Gastrocnemius medialis (tissue), 4 donors: ENCODE measurements around the gene VAMP4. TPM values are rescaled to one million over a fixed set of nuclear protein-coding genes. Genes with fewer than 3 reads are reported as not detected.

Experiments used
- ATAC-seq, 2 donors: fragments of 150-250 bp; one replicate each; pipeline ENCODE4 v1.9.1; 2016
- DNase-seq, 2 donors: peaks; one replicate each; pipeline ENCODE4 v3.0.0-alpha.2; 2019
- H3K27ac ChIP-seq, 4 donors: fragments of 200-600 bp; sonication (generic); 1 replicate in 1 of 4; 2 replicates in 3 of 4; pipeline ENCODE4 v1.5.1; 2016 to 2018; ENCODE audit warnings: mild to moderate bottlenecking in 2 of 4, moderate library complexity in 1 of 4
- H3K27me3 ChIP-seq, 3 donors: fragments of 200-600 bp; sonication (generic) in 2 of 3; 1 replicate in 1 of 3; 2 replicates in 2 of 3; pipeline versions ENCODE4 v1.5.1 to v1.6.0; 2016 to 2019; ENCODE audit warnings: mild to moderate bottlenecking in 1 of 3, moderate library complexity in 1 of 3
- H3K36me3 ChIP-seq, 2 donors: fragments of 200-600 bp; sonication (generic) in 1 of 2; one replicate each; pipeline ENCODE4 v1.5.1; 2017 to 2018
- H3K4me1 ChIP-seq, 2 donors: fragments of 200-600 bp; sonication (generic) in 1 of 2; one replicate each; pipeline ENCODE4 v1.5.1; 2016 to 2017; ENCODE audit warnings: mild to moderate bottlenecking in 2 of 2
- H3K4me3 ChIP-seq, 4 donors: fragments of 200-600 bp; sonication (generic) in 3 of 4; 1 replicate in 1 of 4; 2 replicates in 3 of 4; pipeline ENCODE4 v1.5.1; 2016 to 2019; ENCODE audit warnings: mild to moderate bottlenecking in 2 of 4
- H3K9me3 ChIP-seq, 3 donors: fragments of 200-600 bp; sonication (generic) in 2 of 3; 1 replicate in 1 of 3; 2 replicates in 2 of 3; pipeline ENCODE4 v1.5.1; 2016 to 2019
- POLR2A ChIP-seq, 2 donors: fragments of 450-650 bp; IDR thresholded peaks; one replicate each; pipeline ENCODE4 v1.6.1; 2017; ENCODE audit warnings: antibody characterized with exemption in 2 of 2, mild to moderate bottlenecking in 2 of 2, moderate library complexity in 2 of 2
- in situ Hi-C, 4 donors: fragments of 200-750 bp; cut with MboI; loops; one replicate each; pipeline versions ENCODE4 v1.15.0 to v1.8.0; 2017; ENCODE audit warnings: low sequenced_read_pairs in 4 of 4
- intact Hi-C: fragments of 100-400 bp; cut with DNase I; formaldehyde crosslinking; loops from one replicate; pipeline ENCODE4 v1.15.1; 2023; ENCODE audit warnings: low total_unique reads
- total RNA-seq, 4 donors: library from RNA; depleted of rRNA; stranded (reverse); fragments of >200 nt; gene quantifications; one replicate each; pipeline versions ENCODE4 v1.1.0 to v1.2.3, GENCODE V29; 2016
- TF ChIP-seq, protein P1 (sequence below), 5 experiments: fragments of 450-650 bp in 3 of 5; fragments of 200-600 bp in 2 of 5; sonication (generic) in 2 of 5; IDR thresholded peaks in 4 of 5; conservative IDR thresholded peaks in 1 of 5; 1 replicate in 4 of 5; 2 replicates in 1 of 5; pipeline ENCODE4 v1.5.1; 2016 to 2019; ENCODE audit warnings: antibody characterized with exemption in 5 of 5, mild to moderate bottlenecking in 3 of 5, moderate library complexity in 3 of 5

VAMP4 gene
- total RNA-seq, 4 donors from 2014 or later: 4.6 to 11.1 (median 5.0) TPM

- H3K27me3 ChIP-seq: no peaks in the 10 kb centered on the region
- in situ Hi-C loops: loop anchor here in 2 of 4 donors (10.0 to 25.0 kb wide), 3 partner anchors 104 to 264 kb away; partner anchors contain the start of gene PRRC2C (in 2 of the 2)
- no peaks in the 10 kb centered on the region for H3K36me3 ChIP-seq
- no peak overlapping the region for H3K4me3 ChIP-seq
- TF ChIP-seq, protein P1, sequence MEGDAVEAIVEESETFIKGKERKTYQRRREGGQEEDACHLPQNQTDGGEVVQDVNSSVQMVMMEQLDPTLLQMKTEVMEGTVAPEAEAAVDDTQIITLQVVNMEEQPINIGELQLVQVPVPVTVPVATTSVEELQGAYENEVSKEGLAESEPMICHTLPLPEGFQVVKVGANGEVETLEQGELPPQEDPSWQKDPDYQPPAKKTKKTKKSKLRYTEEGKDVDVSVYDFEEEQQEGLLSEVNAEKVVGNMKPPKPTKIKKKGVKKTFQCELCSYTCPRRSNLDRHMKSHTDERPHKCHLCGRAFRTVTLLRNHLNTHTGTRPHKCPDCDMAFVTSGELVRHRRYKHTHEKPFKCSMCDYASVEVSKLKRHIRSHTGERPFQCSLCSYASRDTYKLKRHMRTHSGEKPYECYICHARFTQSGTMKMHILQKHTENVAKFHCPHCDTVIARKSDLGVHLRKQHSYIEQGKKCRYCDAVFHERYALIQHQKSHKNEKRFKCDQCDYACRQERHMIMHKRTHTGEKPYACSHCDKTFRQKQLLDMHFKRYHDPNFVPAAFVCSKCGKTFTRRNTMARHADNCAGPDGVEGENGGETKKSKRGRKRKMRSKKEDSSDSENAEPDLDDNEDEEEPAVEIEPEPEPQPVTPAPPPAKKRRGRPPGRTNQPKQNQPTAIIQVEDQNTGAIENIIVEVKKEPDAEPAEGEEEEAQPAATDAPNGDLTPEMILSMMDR (IDR thresholded peaks at IDR 0.05 in 4 of 5, conservative IDR thresholded peaks at IDR 0.05 in 1 of 5): no peak
- no peak for TF ChIP-seq POLR2A (IDR thresholded peaks at IDR 0.05)
- H3K27ac ChIP-seq: no peak overlapping the region
- intact Hi-C loops: loop anchor here (10.0 kb wide), 2 partner anchors 434 to 1854 kb away; partner anchors contain the start of genes FMO4 and SCYL3
- H3K9me3 ChIP-seq: no peaks in the 10 kb centered on the region
- ATAC-seq (no peak), DNase-seq (no peak)
- peaks cover 8 to 9% of the 10 kb centered on the region in 2 donors for H3K4me1 ChIP-seq
These were observed 6.8 kb upstream of the VAMP4 start for GRCh38 chr1:171748651-171749050.

DNA sequence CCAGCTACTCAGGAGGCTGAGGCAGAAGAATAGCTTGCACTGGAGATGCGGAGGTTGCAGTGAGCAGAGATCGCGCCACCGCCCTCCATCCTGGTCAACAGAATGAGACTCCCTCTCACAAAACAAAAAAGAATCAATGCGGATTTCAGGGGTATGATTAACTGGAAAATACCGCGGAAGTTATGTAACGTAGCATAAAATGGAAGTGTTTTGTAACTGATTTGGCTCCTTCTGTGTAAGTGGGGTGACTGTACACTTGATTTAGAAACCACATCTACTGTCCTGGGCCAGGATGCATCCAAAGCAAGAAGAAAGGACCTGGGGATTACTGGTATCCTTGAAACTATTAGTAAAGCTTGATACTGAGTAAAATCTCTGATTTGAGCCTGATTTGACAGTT lies 3.1 kb upstream of the VAMP4 start:
- Histone ChIP-seq H3K27me3 (no peaks in the 10 kb centered on the region), H3K27ac (no peak overlapping the region), H3K4me3 (no peak overlapping the region), H3K36me3 (no peaks in the 10 kb centered on the region), H3K4me1 (peaks cover 24 to 27% of the 10 kb centered on the region in 2 donors), H3K9me3 (no peaks in the 10 kb centered on the region)
- intact Hi-C loops (loop anchor here (5.0 to 10.0 kb wide), 3 partner anchors 78 to 1850 kb away; partner anchors contain the start of genes FMO4 and SCYL3), in situ Hi-C loops (loop anchor here in 2 of 4 donors (5.0 to 25.0 kb wide), 4 partner anchors 37 to 260 kb away; partner anchors contain the start of genes PRRC2C (in 2 of the 2) and METTL13 (in 1 of the 2))
- ATAC-seq: no peak
- no peak for TF ChIP-seq POLR2A (IDR thresholded peaks at IDR 0.05)
- TF ChIP-seq, protein P1 (IDR thresholded peaks at IDR 0.05 in 4 of 5, conservative IDR thresholded peaks at IDR 0.05 in 1 of 5): no peak
- DNase-seq: no peak

GRCh38 chr1:171743081-171743870 lies 1.4 kb upstream of the VAMP4 start:
- Histone ChIP-seq H3K27ac (peak overlapping the region; percentile 95 to 99 (median 98)), H3K36me3 (no peaks in the 10 kb centered on the region), H3K4me3 (peak overlapping the region; percentile 84 to 97 (median 94)), H3K4me1 (peaks cover 24 to 30% of the 10 kb centered on the region in 2 donors), H3K27me3 (no peaks in the 10 kb centered on the region), H3K9me3 (no peaks in the 10 kb centered on the region)
- TF ChIP-seq, protein P1 (IDR thresholded peaks at IDR 0.05 in 4 of 5, conservative IDR thresholded peaks at IDR 0.05 in 1 of 5): no peak
- TF ChIP-seq POLR2A (IDR thresholded peaks at IDR 0.05): peak; percentile 59 to 65
- ATAC-seq (peak; percentile 55 to 57), DNase-seq (peak; percentile 7 to 18)
- in situ Hi-C loops (loop anchor here in 2 of 4 donors (5.0 to 25.0 kb wide), 4 partner anchors 39 to 258 kb away; partner anchors contain the start of genes PRRC2C (in 2 of the 2) and METTL13 (in 1 of the 2)), intact Hi-C loops (loop anchor here (1.0 to 10.0 kb wide), 6 partner anchors 26 to 1848 kb away; partner anchors contain the start of genes FMO4, METTL13, SCYL3 and SUCO)

- no peaks in the 10 kb centered on the region for H3K27me3 ChIP-seq
- H3K27ac ChIP-seq: peak overlapping the region; percentile 95 to 99 (median 98)
- peak; percentile 72 to 79 for ATAC-seq
- H3K36me3 ChIP-seq: no peaks in the 10 kb centered on the region
- peak; percentile 35 to 42 for DNase-seq
- in situ Hi-C loops (loop anchor here in 2 of 4 donors (5.0 to 25.0 kb wide), 4 partner anchors 40 to 258 kb away; partner anchors contain the start of genes PRRC2C (in 2 of the 2) and METTL13 (in 1 of the 2)), intact Hi-C loops (loop anchor here (1.0 to 10.0 kb wide), 6 partner anchors 26 to 1848 kb away; partner anchors contain the start of genes FMO4, PRRC2C, SCYL3 and SUCO)
- peak overlapping the region; percentile 84 to 97 (median 94) for H3K4me3 ChIP-seq
- H3K9me3 ChIP-seq: no peaks in the 10 kb centered on the region
- H3K4me1 ChIP-seq: peaks cover 24 to 30% of the 10 kb centered on the region in 2 donors
- TF ChIP-seq POLR2A (IDR thresholded peaks at IDR 0.05): no peak
- TF ChIP-seq, protein P1 (IDR thresholded peaks at IDR 0.05 in 4 of 5, conservative IDR thresholded peaks at IDR 0.05 in 1 of 5): no peak
These were observed 685 bp upstream of the VAMP4 start for GRCh38 chr1:171742577-171742922.
